GM19438 (cell line): ENCODE measurements around the gene GRB14.
"Not testable (repeated sequence)": the region's sequence is repeated elsewhere in the genome, so short reads cannot be mapped to it uniquely, and the experiment has no call there.

Experiments
- ATAC-seq: cut with Tn5 transposase; IDR thresholded peaks from one replicate; pipeline ENCODE4 v1.9.1; 2021; ENCODE audit warnings: low read depth; ENCODE audit not compliant: unreplicated experiment

The GRB14 gene

DNA sequence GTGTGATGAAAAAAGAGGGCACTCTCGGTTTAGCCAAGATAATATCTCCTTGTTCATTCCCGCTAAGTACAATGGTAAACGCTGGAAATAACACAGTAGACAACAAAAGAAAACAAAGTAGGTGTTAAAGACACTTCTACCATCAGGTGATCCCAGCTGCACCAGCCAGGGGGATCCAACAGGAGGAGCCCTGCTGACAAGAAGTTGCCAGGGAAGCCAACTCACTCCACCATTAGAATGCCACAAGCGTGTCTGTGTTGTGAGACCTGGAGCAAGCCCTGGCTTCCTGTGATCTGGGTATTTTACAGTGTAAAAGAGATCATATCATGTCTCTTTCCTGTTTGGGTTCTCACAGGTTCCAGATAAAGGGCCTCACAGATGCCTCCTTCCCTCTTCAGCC, 117.0 kb downstream of the GRB14 start:
- ATAC-seq = no peak

DNA sequence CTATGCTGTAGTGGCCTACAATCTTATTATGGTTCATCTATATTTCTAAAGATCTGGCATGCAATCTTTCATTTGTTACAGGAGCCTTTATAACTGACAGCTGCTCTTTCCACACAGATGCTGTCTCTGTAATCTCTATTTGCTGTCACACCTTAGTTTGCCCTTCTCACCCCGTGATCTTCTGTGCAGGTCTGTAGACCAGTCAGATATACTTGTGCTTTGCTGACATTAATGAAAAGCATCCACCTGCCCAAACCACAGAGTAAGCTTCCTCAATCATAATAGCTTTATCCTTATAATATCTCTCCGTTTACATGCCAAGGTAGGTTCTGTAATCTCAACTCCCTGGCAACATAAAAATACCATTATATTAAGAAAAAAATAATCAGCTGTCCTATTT, 122.4 kb downstream of the GRB14 start:
- no peak for ATAC-seq

DNA sequence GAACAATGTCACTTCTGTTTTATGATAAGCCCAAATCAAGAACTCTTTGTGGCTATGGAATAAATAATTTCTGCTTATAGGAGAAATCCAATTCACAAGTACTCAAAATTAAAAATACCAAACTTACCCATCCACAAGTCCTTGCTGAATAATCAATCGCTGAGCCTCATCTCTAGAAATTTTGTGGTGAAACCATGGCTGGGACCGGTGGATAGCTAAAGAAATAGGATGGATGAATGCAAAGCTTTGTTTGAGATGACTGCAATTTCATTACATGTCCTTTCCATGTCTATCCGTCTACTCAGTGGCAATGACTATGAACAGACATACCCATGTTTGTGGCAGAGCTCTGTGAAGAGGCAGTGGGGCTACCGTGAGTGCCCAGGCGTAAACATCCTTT, 124.4 kb downstream of the GRB14 start:
- no peak for ATAC-seq

DNA sequence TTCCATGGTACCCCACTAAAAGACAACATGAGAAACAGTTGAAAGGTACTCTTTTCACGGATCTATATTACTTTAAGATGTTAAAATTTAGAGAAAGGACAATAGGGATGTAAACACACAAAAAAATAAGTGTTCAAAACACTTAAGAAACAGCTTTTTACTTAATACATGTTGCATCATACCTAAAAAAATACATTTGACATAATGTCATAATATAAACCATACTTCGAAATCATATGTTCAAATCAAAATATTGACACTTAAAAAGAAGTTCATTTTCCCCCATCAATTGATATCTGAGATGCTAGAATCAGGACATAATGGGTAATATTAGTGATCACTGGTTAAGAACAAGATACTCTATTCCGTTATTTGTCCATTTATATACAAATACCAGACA, 124.9 kb downstream of the GRB14 start:
- ATAC-seq = no peak

DNA sequence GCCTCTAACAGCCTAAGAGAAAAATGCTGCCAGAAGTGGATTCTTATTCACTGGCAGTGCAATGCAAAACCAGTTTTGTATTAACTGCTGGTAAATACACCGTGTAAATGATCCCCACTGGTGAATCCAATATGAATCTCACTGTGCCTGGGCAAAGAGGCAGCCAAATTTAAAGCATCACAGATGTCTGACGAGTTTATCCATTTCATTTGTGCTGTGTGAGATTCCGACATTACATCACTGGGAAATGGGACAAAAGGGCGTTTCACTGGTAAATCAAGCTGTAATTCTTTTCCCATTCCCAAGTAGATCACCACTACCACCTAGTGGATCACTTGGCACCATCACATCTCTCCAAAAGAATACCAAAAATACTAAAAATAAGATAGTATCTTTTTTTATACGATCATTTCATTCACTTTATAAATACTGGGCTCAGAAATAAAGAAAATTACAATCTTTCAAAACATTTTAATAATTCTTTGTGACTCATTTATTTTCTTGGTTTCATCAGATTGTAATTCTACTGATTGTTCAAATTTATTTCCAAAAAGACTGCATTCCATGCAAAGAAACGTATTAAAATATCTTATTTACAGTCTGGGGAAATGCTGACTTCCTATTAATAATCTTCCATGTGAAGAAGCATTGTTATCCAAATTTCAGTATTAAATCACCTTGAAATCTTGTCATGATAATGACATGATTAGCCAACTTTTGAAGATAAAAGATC, 125.6 kb downstream of the GRB14 start:
- no peak for ATAC-seq

DNA sequence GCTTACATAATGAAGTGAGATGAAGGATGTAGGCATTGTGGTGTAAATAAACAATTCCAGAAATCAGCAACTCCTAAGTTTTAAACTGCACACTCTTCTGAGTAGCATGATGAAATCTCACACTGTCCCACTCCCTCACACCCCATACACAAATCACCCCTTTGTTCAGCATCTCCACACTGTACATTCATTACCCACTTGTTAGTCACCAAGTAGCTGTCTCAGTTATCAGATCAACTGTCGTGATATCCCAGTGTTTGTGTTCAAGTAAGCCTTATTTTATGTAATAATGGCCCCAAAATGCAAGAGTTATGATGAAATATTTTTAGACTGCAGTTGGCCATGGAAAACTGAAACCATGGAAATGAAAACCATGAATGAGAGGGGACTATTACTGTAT, 135.7 kb downstream of the GRB14 start:
- no peak for ATAC-seq

DNA sequence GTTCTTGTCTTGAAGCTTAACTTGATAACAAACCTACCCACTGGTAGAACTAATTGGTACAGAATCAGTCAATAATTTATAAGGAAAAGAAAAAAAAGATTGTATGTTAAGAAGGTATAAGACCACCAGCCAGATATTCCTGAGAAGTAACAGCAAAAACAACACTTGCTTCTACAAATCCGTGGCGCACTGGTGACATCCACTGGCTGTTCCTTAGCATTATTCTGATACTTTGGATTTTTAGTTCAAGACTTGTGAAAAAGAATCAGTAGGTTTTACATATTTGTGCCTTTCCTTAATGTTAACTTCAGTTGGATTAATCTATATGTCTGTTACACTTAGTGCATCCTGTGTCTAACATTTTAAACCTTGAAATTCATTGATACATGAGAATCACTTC, 141.8 kb downstream of the GRB14 start:
- no peak for ATAC-seq

DNA sequence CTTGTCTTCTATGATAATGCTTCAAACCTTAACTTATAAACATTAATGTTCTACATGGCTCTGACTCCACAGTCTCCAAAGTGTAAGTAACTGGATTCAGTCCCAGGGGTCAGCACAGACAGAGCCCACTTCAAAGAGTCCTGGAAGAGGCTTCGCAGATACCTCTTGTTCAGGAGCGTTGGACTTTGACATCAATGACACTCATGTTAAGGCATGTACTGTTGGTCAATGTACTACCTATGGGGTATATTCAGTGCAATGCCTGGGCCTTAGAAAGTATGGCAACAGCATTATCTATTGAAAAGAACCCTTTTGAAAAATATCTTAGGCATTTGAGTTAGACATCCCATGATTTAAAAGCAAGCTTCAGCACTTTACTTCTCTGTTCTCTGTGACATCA, 143.1 kb downstream of the GRB14 start:
- ATAC-seq = no peak

DNA sequence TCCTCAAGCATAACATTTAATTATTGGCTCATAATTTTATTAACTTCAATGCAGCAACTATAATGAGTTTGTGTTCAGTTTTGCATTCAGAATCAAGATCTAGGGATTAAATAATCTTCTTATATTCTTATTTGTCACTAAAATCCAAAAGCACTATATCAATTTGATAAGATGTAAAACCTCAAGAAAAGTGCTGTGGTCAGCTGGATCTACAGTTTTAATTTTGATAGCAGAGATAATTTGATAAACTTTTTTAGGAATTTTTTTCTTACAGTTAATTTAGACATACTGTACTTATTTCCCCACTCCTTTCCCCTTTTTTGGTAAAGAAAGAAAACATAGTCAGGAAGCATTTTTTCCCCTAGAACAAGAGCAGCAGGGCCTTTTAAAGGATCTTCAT, 146.4 kb downstream of the GRB14 start:
- ATAC-seq = no peak

DNA sequence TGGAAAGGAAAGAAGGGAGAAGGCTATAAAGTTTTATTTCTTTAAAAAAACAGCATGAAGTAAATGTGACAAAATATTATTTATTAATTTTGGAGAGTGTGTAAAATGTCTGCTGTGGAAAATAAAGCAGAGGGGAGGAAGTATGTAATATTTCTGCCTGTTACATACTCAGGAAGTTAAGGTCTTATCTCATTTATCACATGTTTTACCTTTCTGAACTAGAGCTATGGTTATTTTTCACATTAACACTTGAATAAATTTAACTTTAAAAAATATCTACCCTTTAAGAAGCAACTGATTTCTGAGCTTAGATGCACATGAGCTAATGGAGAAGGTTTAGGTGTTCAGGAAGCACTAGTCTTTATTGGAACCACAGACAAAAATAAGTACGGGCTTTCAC, 148.3 kb downstream of the GRB14 start:
- no peak for ATAC-seq

DNA sequence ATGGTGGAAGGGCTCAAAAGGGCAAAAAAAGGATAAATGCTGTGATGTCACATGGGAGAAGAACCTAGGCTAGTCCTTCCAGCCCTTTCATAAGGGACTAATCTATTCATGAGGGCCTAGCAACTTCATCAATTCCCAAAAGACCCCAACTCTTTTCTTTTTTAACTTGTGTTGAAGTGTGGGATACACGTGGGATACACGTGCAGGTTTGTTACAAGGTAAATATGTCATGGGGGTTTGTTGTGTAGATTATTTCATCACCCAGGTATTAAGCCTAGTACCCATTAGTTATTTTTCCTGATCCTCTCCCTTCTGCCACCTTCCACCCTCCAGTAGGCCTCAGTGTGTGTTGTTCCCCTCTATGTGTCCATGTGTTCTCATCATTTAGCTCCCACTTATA, 156.2 kb downstream of the GRB14 start:
- not testable (repeated sequence) for ATAC-seq

DNA sequence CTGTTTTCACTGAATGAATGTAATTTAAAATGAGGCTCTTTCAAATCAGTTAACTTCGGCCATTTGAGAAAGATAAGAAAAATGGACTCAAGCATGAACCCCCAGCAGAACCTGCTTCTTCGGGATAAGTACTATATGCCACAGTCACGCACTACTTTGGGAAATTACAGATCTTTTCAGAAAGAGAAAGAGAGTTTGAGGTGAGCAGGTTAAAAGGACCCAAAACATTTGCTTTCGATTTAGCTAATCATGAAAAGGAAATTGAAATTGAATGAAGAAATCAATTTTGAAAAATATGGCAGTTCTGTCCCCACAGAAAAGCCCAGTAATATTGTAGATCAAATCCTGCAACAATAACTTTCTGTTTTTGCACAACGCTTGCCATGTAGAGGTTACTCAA, 156.9 kb downstream of the GRB14 start:
- ATAC-seq = no peak

DNA sequence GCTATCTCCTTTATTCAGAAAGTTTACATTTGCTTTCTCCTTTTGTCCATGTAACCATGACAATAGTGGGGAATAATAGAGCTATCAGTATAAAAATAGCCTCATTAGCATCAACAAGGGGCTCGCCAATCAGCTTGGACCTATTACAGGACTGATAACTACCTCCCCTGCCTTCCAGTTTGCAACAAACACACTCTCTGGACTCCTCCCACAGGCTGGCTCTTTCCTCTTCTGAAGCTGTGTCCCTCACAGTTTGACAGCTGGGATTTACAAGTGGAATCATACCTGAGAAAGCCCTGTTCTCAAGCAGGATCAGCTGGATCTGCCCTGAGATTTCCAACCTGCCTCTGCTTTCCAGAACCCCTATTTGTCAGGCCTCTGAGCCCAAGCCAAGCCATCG, 162.5 kb downstream of the GRB14 start:
- ATAC-seq = no peak

DNA sequence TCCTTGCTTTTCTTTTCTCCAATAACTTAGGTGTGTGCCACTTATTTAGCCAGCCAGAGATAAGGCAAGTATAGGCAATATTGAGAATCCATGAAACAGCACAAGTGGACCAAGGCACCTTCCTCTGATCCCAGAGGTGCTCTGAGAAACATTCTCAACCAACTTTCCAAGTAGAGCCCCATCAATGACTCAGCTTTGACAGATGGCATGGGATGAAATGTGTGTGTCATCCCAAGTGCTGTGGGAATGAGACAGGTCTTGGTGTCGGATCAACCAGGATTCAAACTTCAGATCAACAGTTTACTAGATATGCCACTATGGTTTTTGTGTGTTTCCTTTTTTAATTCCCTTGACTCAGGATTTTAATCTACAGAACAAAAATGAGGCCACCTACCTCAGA, 164.0 kb downstream of the GRB14 start:
- ATAC-seq = no peak

DNA sequence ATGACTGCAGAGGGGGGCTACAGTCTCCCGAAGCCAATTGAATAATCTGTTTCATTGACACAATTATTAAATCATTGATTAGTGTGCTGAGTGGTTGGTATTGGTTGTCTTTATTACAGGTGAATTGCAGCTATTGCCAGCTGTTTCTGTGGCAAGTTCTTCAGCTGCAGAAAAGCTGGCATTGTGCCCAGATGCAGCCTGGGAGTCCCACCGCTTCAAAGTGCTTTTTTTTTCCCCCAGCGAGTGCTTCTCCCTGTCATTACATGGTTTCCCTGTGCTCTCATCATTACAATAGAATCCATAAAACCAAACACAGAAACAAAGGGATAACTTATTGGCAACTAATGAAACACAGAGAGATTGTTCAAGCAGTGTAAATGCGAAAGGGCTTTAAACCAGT, 164.7 kb downstream of the GRB14 start:
- ATAC-seq = no peak

DNA sequence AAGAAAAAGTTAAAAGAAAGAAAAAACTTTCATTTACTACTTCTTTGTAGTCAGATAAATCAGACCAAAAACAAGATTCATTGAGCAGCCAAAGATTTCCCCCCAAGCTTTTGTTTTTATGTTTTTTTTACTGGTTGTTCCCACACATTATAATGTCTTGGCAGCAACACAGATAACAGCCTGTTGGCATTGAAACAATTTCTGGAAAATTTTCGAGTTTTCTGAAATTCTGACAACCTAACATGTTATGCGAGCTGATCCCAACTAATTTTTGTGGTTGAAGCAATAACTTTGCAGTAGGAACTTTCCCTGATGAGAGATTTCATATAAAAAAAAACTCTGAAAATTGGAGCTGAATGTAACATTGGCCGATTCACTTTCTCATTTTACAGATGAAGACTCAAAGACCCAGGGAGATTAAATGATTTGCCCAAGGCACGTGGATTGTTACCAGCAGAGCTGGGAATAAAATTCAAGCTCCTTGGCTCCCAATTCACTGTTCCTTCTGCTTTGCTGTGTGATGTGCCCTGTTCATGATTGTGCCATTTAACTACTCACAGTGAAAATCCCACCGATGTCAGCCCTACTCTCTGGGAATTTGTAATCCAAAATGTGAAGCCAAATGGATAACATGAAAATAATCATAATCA, 167.5 kb downstream of the GRB14 start:
- no peak for ATAC-seq

DNA sequence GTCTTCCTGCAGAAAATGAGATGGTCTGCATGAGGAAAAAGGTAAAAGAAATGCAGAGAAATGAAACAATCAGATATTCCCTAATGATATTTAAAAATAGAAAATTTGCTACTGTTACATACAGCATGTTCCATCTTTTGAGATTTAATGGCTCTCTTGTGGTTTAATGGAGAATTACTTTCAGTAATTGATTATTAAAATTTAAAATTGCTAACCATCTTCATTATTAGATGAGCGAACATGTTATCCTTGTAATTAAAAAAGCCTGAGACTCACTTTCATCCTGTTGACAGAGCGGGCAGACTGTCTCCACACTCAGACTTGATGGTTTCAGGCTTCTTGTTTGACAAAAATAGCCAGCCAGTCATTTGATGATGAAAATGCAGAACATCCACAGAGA, 171.0 kb downstream of the GRB14 start:
- ATAC-seq = no peak

DNA sequence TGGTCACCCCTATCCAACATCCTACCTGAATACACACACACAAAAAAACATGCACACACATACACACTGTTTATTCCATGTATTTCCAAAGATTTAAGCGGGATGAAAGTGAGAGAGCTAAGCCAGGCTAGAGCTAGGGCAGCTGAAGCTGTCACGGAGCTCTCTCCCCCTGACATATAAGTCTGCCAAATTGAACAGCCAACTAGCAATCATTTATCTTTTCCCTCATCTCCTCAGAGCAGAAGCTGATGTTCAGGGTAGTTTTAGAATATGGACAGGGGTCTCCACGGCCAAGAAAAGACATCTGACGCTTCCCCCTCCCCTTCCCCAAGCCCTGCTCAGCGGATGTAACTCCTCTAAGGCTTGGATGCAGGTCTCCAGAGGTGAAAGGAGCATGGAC, 171.6 kb downstream of the GRB14 start:
- no peak for ATAC-seq

DNA sequence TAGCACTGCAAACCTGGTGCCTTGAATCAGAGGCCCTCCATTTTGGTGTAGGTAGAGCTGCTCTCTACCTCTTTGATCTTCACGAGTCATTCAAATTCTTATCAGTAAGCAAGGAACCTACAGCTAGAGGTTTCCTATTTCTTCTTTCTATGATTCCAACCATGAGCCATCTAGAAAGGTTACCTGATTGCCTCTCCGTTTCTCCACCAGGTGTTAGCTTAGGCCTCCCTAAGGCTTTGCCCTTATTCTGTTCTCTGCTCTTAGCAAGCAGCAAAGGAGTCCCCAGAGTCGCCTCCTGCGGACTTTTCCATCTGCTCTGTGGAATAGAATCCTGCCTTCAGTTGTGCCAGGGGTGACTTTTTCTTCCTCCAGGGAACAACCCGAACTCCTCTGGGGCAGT, 173.6 kb downstream of the GRB14 start:
- no peak for ATAC-seq
